NCI-H2107 (cell line): Measurements from ENCODE around the gene WDR5.

ENCODE experiments used
- DNase-seq: peaks from one replicate; lab custom pipeline; 2025; lab: John Stamatoyannopoulos, UW

Gene WDR5

GRCh38 chr9:134174073-134174449, 38.2 kb downstream of the WDR5 start:
- no peak for DNase-seq

- DNase-seq: no peak
Measured at GRCh38 chr9:134174526-134175290, 38.8 kb downstream of the WDR5 start.

DNA sequence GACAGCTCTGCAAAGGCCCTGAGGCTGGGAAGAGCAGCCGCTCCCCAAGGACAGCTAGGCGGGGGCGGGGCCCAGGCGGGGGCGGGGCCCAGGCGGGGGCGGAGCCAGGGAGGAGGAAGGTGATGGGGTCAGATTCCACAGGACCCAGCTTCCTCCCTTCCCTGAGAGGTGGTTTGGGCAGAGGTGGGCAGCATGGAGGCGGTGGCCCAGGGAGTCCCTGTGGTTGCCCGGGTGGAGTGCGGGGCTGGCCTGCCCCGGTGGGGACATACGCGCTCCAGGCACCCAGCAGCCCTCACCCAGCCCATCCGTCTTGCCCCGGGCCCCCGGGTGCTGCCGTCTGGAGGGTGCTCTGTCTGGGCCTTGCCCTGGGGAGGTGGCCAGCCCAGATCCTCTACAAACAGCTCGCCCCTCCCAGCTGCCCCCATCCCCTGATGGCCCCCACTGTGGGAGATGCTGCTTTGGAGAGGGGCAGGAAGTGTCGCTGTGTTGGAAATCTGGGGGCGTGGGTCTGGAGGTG, 39.5 kb downstream of the WDR5 start:
- DNase-seq: no peak

GRCh38 chr9:134175808-134176598, 40.1 kb downstream of the WDR5 start:
- DNase-seq: no peak

- no peak for DNase-seq
Measured at GRCh38 chr9:134176599-134176968, 40.7 kb downstream of the WDR5 start.

GRCh38 chr9:134177186-134177585, 41.3 kb downstream of the WDR5 start:
- DNase-seq: no peak

- DNase-seq: no peak
Measured at GRCh38 chr9:134177624-134178393, 41.9 kb downstream of the WDR5 start.

DNA sequence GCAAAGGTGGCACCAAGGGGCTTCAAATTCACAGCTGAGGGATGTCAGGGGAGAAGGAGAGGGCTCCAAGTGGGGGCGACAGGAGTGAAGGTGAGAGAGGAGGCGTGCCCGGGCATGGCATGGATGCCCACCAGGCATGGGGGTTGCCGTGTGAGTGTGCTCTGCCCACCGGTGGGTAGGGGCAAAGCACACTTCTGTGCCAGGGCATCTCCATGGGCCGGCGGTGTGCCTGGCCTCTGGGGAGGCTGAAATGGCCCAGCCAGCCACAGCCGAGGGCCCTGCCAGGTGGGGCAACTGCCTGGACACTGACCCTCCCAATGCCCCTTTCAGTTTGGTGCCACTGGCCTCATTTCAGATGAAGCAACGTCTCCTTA, 42.5 kb downstream of the WDR5 start:
- DNase-seq: no peak

DNA sequence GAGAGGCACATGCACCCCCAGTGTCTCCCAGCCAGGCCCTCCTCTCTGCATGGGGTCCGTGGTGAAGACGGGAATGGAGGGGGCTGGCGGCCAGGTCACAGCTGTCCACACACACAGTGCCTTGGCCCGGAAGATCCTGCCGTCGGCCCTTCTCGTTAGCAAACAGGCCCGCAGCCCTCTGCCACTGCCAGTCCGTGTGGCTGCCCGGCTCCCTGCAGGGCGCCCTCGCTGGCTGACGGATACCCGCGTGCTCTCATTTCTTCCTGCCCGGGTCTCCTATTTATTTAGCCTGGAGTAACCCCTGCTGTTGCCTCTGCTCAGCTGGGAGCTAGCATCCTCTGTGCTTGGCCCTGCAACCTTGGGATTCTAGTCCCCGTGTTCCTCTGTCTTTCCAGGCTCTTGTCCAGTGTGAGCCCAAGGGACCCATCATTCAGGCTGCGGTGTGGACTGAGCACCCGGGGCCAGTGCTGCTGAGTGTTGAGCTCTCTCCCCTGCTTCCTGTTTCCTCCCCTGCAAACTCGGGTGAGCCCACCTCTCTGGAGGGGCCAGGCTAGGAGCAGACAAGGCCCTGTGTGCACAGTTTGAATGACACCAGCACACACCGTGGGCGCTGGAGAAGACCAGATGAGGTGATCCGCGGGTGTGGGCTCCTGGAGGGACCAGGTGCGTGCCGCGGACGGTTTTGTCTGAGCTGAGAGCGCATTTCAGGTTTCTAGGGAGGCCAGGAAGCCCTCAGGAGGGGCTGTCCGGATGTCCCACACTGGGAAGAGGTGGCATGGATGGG, 43.1 kb downstream of the WDR5 start:
- no peak for DNase-seq

DNA sequence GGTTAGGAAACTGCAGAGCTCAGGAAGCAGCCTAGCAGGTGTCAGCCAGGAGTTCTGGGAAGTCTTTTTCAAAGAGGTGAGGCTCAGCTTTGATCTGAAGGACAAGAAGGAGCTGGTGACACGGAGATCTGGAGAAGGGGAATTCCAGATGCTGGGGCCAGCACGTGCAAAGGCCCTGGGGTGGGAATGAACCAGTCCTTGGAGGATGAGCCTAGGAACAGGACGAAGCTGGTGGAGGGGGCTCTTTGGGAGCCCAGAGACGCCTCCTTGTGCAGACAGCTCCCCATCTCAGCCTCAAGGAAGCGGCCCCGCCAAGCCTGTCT, 43.7 kb downstream of the WDR5 start:
- DNase-seq: no peak

DNA sequence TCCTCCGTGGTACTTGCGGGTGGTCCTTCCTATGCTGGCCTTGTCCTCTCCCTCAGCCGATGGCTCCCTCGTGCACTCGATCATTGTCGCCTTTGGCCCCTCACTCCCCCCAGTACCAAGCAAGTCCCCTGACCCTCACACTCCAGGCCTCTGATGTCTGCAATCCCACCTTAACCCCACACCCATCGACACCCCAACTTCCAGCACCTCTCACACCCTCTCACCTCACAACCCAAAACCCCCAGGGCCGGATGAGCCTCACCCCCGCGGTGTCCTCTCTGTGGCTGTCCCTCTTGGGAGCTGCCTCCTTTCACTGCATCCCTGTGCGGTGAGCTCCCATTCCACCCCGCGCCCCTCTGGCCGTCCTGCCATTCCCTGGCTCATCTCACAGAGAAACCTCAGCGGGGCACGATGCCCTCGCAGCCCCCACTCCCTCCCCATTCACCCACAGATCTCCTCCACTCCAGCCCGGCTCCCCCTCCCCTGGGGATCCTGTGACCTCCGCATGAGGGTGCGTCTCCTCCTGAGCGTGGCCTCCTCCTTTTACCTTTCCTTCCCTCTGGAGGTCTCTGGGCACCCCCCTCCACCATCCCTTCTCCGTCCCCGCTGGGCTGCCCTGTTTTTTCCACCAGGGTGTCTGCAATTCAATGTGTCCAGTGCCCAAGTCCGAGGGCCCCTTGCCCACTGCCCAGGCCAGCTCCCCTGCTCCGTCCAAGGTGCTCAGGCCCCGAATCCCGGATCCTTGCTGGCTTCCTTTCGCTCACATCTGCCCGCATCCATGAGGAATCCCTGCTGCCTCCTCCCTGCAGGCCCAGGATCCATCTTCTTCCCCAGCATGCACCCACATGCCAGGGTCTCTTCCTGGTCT, 44.3 kb downstream of the WDR5 start:
- DNase-seq: no peak

DNA sequence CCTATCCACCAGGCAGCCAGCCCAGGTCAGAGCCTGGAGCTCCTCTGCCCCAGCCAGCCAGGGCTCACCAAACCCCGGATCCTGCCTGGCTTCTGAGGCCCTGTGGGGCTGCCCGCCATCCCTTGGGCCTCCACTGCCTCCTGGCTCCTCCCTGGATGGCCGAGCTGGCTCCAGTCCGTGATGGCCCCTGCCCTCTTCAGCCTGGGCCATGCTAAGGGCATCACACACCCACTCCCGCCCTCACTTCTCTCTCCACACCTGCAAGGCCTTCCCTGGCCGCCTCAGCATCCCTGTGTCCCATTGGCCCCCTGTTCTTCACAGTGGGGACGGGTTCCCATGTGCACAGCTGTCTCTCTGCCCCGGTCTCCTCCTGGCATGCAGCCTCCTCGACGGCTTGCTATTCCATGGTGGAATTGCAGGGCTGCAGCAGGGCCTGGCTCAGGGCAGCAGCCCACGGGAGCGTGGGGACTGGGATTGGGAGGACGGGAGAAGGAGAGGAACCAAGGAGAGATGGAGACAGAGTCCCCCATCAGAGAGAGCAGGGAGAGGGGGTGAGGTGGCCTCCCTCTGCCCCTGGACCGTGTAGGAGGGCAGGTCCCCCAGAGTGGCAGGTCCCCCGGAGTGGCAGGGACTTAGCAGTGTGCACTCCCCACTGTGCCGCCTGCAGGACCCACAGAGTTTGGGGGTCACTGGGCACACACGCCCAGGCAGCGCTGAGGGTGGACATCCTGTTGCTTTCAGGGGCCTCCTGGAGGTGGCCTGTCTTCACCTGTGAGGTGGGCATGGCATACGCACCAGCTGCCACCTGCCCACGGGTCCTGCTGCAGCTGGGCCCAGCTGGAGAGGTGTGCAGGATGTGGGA, 45.1 kb downstream of the WDR5 start:
- DNase-seq: no peak

DNA sequence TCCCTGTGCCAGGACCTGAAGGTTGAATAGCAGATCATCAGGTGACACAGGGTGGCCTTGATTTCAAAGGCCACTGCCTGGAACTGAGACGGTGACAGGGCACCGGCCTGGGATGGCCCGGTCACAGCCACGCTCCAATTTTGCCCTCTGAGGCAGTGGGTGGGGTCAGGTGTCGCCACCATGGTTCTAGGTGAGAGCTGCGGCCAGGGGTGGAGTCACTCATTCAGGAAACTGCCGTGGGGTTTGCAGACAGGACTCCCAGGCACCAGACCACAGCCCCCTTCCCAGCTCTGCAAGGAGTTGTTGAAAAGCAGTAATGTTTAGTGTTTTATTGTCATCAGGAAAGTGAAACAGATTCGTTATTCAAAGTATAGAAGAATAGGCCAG, 45.8 kb downstream of the WDR5 start:
- no peak for DNase-seq

GRCh38 chr9:134182554-134183085, 46.7 kb downstream of the WDR5 start:
- no peak for DNase-seq

DNA sequence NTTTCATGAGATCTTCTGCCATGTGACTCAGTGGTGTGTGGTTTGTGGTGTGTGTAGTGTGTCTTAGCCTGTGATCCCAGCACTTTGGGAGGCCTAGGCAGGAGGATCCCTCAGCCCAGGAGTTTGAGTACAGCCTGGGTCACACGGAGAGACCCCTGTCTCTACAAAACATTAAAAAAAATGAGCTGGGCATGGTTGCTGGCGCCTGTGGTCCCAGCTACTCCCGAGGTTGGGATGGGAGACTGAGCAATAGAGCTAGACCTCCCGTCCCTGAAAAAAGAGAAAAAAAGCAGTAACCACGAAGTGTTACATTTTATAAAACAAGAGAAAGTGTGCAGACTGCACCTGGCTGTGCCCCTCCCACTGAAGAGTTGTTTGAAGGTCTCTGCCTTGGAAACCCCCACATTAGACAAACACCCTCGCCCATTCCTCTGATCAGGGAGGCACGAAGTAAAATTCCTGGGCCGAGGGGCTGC, 49.7 kb downstream of the WDR5 start:
- DNase-seq: no peak

GRCh38 chr9:134186471-134187109, 50.7 kb downstream of the WDR5 start:
- DNase-seq: no peak

- no peak for DNase-seq
Measured at GRCh38 chr9:134187110-134187531, 51.2 kb downstream of the WDR5 start.

DNA sequence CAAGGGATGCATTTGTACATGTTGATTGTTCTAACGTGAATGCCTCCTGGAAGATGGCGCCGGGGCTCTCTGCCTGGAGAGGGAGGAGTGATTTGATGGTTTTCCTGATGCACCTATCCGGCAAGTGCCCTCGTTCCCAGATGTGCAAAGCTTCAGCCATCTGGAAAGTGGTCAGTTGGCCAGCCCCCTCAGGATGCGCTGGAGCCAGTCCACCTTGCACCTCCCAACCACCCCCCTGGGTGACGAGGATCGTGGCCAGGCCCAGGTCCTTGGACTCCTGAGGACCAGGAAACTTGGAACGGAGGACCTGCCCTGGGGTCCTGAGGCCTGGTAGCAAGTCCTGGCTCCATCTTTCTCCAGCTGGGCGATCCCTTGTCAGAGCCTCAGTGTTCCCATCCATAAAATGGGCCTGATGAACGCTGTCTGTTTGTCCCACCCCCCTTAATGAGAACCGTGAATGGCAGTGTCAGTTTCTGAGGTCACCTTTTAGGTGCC, 52.1 kb downstream of the WDR5 start:
- DNase-seq: no peak
